LNCaP clone FGC (cell line): Measurements from ENCODE around the gene PFDN4.
"Not testable (repeated sequence)": the region's sequence is repeated elsewhere in the genome, so short reads cannot be mapped to it uniquely, and the experiment has no call there.

Experiments
- DNase-seq: peaks from one replicate; pipeline ENCODE4 v3.0.0-alpha.2; 2011; ENCODE audit warnings: low read depth
- H3K4me3 ChIP-seq: 2 replicates; pipeline ENCODE4 v1.5.1; 2011; ENCODE audit warnings: mild to moderate bottlenecking, low read depth, low read length, control low read depth
- CTCF ChIP-seq: IDR thresholded peaks from 2 replicates; pipeline ENCODE4 v1.5.1; 2012; ENCODE audit warnings: mild to moderate bottlenecking; ENCODE audit not compliant: control insufficient read depth, insufficient read depth; ENCODE audit errors: extremely low read depth

PFDN4 gene

DNA sequence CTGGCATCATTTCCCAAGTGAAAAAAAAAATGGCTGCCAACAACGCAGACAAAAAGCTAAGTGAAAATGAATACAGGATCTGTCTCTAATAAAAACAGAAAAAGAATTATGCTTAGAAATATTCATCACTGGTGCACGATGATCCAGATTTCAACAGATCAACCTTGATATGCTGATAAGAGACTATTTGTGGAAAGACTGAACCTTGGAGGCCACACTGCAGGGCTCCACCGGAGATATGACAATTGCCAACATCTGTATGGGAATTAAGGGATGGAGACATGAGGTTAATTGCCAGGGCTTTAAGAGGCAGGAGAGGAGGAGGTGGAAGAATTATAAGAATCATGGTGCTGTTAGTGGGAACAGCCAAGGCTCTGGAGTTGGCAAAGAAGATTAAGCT lies 48.3 kb downstream of the PFDN4 start:
- H3K4me3 ChIP-seq, result no peak overlapping the region
- TF ChIP-seq CTCF, result no peak
- no peak for DNase-seq

DNA sequence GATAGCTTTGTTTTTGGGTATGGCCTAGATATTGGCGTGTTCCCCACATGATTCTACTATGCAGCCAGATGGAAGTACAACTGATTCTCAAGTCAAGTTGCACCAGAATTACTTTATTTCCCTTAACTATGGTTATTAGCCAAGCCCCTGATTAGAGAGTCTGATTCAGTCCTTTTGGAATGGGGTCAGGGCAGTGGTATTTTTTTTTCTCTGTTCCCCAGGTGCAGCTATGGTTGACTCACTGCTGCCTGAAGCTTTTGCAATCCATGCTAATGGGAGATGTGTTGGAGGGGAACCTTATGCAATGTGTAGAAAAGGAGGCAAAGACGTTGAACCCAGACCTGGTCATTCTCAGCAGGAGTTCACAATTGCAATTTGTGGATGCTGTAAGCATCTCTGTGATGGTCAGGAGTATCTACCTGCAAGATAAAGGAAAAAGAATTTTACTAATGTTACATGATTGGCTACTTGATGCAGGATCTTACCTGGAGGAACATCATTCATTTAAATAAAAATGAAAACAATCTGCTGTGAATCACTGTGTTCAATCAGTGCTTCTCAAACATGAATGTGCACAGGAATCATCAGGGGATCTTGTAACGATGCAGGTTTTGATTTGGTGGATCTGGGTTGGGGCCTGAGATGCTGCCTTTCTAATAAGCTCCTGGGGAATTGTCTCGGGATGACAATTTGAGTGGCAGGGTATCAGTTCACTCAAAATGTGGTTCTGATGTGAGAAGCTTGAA lies 49.4 kb downstream of the PFDN4 start:
- no peak for TF ChIP-seq CTCF
- no peak overlapping the region for H3K4me3 ChIP-seq

GRCh38 chr20:54260116-54260515 lies 52.2 kb downstream of the PFDN4 start:
- H3K4me3 ChIP-seq, result no peak overlapping the region
- DNase-seq, result no peak
- no peak for TF ChIP-seq CTCF

More for the DNA sequence above, 49.4 kb downstream of the PFDN4 start:
- DNase-seq, result no peak

DNA sequence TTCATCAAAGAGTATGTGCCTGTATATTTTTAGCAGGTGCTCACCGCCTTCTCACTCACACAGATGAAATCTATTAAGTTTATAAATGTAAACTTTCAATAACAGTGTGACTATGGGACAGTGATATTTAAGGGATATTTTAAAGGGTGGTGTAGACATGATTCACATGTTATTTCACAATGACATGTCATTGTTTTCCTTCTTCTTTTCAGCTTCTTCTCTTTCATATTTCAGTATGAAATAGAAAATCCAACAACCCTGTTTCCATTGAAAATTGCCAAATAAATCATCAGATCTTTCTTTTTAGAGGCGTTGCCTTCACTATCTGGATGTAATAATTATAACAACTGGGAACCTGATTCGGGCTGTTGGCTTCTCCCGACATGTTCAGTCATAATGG lies 54.8 kb downstream of the PFDN4 start:
- TF ChIP-seq CTCF, result no peak
- no peak overlapping the region for H3K4me3 ChIP-seq
- no peak for DNase-seq

DNA sequence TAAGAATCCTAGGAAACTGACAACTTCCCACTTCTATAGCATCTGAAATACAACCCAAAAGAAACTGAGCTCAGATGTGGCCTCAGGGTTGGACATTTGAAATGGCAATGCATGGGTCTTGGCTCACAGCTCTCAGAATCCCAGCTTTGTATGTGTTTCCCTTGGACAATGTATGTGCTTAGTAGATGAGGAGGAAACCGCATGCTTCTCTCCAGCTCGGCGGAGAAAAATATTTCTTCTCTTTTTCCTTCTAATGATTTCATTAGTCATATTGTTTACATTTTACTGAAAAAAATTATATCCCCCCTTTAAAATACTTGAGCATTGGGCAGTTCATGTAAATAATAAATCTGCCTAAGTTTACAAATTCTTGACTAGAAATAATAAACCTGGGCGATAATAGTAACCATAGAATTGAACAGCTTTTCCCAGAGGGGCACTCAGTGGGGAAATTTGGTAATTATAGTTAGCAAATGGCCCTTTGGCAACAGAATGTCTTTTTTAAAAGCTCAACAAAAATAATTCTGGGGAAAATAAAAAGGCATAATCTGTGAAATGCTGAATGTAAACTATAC lies 55.3 kb downstream of the PFDN4 start:
- H3K4me3 ChIP-seq, result no peak overlapping the region
- no peak for DNase-seq
- no peak for TF ChIP-seq CTCF

GRCh38 chr20:54265791-54266190 lies 57.9 kb downstream of the PFDN4 start:
- H3K4me3 ChIP-seq, DNase-seq: not testable (repeated sequence)

DNA sequence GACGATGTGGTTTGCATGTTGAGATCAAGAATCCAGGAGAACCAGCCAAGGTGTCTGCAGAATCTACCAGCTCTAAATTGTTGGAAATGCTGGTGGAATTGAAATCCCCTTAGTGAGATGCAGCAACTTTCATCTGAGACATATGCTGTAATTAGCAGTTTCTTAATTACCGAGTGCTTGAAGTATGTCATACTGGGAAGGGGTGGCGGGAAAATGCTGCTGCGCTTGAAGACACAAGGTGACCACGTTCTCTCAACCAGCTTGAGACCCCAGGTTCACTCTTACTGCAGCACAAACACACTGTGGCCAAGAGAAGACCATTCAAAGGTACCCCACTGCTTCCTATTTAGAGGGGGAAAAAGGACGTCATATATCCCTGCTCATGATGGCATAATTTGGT lies 59.0 kb downstream of the PFDN4 start:
- no peak for TF ChIP-seq CTCF

More for the DNA sequence above, 59.0 kb downstream of the PFDN4 start:
- DNase-seq, result no peak
- H3K4me3 ChIP-seq, result no peak overlapping the region
